ENCODE measurements around the gene ORAI3. TPM values are rescaled to one million over a fixed set of nuclear protein-coding genes. Genes with fewer than 3 reads are reported as not detected.

ORAI3 gene
- total RNA-seq, 2 experiments from 2014 or later: 7.9 to 8.4 TPM

DNA sequence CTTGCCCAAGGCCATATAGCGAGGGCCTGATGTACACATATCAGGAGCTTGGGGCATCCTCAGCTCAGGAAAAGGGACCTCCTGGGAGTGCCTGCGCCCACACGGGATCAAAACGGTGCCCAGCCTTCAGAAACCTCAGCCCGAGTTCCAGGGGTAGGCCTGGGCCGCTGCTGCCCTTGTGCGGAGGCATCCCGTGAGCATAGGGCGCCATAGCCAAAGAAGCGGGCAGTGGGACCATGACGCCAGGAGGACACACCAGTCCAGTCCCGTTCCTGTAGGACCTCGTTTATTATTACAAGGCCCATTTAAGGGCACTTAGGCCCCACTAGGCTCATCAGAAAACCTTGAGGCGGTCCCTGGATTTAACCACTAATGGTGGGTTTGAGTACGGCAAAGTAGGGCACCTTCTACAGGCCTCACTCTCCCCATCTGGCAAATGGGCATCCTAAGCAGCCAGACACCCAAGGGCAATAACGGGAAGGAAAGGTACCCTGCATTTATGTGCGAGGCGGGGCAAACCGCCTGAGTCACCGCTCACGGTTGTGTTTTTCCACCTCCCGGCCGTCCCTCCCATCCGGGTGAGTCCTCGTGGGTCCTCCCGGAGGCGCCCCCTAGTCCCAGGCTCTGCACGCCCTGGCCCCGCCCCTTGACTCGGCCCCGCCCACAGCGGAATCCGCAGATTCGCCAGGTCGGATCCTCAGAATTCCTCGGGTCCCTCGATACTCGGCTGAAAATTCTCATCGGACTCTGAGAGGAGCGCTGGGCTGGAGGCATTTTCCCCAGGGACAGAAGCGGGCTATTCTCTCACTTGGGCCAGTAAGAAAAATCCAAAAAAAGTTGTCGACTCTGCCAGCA, 8.0 kb downstream of the ORAI3 start:
- CTCF ChIA-PET: interaction anchor here (0.5 to 0.9 kb wide), 2 partner anchors 14 to 15 kb away, joined by 3 to 6 read pairs; no protein-coding TSS in a partner anchor
- POLR2A ChIA-PET: interaction anchor here (1.0 kb wide), 1 partner anchor 117 kb away, joined by 3 read pairs; the partner anchor contains the start of genes ZNF646 and ZNF668

DNA sequence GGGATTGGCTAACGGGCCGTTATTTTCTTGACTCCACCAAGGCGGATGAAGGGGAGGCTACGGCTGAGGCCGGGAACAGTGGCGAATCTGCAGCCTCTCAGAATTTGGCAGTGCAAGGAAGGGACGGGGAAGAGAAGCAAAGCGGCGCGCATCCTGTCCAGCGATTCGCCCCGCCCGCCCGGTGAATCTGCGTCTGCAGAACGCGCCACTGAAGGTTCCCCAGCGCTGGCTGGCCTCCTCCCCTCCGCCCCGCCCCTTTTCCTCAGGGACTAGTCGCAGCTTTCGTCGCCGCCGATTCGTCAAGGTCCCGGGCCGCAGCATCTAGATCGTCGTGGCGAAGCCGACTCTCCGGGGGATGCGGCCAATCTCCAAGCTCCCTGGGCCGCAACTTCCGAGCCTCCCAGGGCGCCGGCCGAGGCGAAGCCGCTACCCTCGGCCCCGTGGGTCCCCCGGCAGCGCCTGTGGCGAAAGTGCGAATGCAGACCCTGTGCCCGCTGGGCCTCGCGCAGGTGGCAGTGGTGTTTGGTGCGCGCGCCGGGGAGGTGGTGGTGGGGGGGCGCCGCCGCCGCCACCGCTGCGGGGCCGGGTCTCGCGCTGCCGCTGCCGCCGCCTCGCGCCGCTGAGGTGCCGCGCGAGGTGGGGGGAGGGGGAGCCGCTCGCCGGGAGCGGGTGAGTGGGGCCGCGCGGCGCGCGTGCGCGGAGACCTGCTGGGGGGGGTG, 8.7 kb downstream of the ORAI3 start, which contains the start of gene SETD1A:
TSS of gene SETD1A (plus strand) at position 299 of the 719 bp plus-strand sequence. CDS start 978 bp downstream, outside the sequence.
- ChIA-PET CTCF (interaction anchor here (0.5 kb wide), 1 partner anchor 15 kb away, joined by 6 read pairs; no protein-coding TSS in a partner anchor), POLR2A (interaction anchor here (1.0 kb wide), 1 partner anchor 116 kb away, joined by 3 read pairs; the partner anchor contains the start of genes ZNF646 and ZNF668)

- ChIA-PET POLR2A (interaction anchor here (0.5 to 1.1 kb wide), 5 partner anchors 115 to 308 kb away, joined by 3 to 10 read pairs (median 3); partner anchors contain the start of genes ZNF646 and ZNF668), CTCF (interaction anchor here (0.8 to 0.9 kb wide), 2 partner anchors 27 to 264 kb away, joined by 3 to 5 read pairs; partner anchors contain the start of gene HSD3B7)
These were observed 9.6 kb downstream of the ORAI3 start for GRCh38 chr16:30958175-30959079.

GRCh38 chr16:30961384-30961783, 12.5 kb downstream of the ORAI3 start:
- ChIA-PET POLR2A (no interaction called here), CTCF (interaction anchor here (1.1 kb wide), 1 partner anchor 610 kb away, joined by 3 read pairs; no protein-coding TSS in a partner anchor)

GRCh38 chr16:30963925-30964511, 15.2 kb downstream of the ORAI3 start:
- ChIA-PET CTCF (no interaction called here), POLR2A (no interaction called here)

- ChIA-PET CTCF (interaction anchor here (0.6 kb wide), 1 partner anchor 82 kb away, joined by 3 read pairs; no protein-coding TSS in a partner anchor), POLR2A (interaction anchor here (0.6 kb wide), 1 partner anchor 34 kb away, joined by 3 read pairs; no protein-coding TSS in a partner anchor)
These were observed 15.8 kb downstream of the ORAI3 start for GRCh38 chr16:30964574-30965226.

DNA sequence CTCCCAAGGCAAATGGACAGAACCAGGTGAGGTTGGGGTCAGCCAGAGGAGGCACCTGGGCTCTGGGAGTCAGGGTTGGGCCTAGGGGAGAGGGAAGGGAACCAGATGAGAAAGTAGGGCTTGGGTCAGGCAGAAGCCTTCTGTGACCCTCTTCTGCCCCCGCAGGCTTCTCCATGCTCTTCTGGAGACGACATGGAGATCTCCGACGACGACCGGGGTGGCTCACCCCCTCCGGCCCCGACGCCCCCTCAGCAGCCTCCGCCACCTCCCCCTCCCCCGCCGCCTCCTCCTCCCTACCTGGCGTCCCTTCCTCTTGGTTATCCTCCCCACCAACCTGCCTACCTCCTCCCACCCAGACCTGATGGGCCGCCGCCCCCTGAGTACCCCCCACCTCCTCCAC, 16.6 kb downstream of the ORAI3 start:
- ChIA-PET CTCF (interaction anchor here (2.9 kb wide), 1 partner anchor 12 kb away, joined by 7 read pairs; no protein-coding TSS in a partner anchor), POLR2A (no interaction called here)

DNA sequence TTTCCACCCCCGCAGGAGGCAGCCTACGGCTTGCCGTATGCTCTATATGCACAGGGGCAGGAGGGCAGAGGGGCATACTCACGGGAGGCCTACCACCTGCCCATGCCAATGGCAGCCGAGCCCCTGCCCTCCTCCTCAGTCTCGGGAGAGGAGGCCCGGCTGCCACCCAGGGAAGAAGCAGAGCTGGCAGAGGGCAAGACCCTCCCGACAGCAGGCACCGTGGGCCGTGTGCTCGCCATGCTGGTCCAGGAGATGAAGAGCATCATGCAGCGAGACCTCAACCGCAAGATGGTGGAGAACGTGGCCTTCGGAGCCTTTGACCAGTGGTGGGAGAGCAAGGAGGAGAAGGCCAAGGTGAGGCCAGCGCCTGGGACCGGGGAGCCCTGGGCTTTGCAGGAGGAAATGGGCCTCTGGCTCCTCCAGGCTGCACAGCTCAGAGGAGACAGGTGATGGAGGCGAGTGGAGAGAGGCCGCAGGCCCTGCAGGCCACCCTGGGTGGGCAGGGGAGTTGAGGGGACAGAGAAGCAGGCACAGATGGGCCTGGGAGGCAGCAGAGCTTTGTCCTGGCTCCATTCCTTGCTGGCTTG, 17.3 kb downstream of the ORAI3 start:
- POLR2A ChIA-PET: no interaction called here
- CTCF ChIA-PET: interaction anchor here (2.9 kb wide), 1 partner anchor 12 kb away, joined by 7 read pairs; no protein-coding TSS in a partner anchor

DNA sequence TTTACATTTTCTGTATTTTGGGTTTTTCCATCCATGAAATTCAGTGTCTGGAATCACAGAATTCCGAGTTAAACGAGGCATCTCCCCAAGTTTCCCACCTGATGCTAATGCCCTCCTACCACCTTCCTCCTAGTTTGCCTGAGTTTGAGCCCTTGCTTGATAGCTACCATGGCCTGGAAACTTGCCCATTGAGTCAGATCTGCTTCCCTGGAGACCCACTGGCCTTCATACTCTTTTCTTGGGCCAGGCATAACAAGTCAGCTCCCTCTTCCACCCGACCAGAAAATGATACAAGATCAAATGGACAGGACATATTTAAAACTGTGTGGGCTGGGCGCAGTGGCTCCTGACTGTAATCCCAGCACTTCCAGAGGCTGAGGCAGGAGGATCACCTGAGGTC, 18.9 kb downstream of the ORAI3 start:
- CTCF ChIA-PET: interaction anchor here (2.9 kb wide), 1 partner anchor 14 kb away, joined by 7 read pairs; no protein-coding TSS in a partner anchor
- POLR2A ChIA-PET: no interaction called here

DNA sequence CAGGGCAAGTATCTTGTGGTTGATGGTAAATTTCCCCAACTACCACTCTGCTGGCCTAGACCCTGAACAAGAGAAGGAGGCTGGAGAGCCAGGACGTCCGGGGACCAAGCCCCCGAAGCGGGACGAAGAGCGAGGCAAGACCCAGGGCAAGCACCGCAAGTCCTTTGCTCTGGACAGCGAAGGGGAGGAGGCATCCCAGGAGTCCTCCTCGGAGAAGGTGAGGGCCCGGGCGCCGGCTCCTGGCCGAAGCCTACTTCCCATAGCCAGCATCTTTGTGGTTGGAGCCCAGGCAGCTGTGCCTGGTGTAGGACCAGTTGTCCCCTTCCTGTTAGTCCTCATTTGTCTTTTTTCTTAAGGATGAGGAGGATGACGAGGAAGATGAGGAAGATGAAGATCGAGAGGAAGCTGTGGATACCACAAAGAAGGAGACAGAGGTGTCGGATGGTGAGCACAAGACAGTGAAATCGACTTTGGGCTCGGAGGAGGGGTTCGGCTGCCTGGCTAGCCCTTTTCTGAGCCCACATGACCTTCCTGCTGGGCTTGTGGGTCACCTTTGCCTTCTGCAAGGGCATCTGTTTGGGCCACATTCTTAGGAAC, 20.5 kb downstream of the ORAI3 start:
- CTCF ChIA-PET: interaction anchor here (0.5 to 1.6 kb wide), 2 partner anchors 15 to 68 kb away, joined by 3 to 4 read pairs; no protein-coding TSS in a partner anchor
- POLR2A ChIA-PET: no interaction called here

DNA sequence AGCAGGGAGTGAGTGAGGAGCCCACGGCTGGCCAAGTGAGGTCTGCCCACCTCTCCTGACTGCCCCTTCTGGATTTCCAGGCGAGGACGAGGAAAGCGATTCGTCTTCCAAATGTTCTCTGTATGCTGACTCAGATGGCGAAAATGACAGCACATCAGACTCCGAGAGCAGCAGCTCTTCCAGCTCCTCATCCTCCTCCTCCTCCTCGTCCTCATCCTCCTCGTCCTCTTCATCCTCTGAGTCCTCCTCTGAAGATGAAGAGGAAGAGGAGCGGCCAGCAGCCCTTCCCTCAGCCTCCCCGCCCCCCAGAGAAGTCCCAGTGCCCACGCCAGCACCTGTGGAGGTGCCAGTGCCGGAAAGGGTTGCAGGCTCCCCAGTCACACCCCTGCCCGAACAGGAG, 22.4 kb downstream of the ORAI3 start:
- ChIA-PET CTCF (interaction anchor here (2.4 kb wide), 1 partner anchor 13 kb away, joined by 5 read pairs; the partner anchor contains the start of gene HSD3B7), POLR2A (no interaction called here)

- POLR2A ChIA-PET: no interaction called here
These were observed 24.0 kb downstream of the ORAI3 start for GRCh38 chr16:30972872-30973271.

GRCh38 chr16:30974348-30974747, 25.5 kb downstream of the ORAI3 start:
- CTCF ChIA-PET: interaction anchor here (0.9 kb wide), 1 partner anchor 12 kb away, joined by 5 read pairs; no protein-coding TSS in a partner anchor
- POLR2A ChIA-PET: no interaction called here

More at GRCh38 chr16:30972872-30973271, 24.0 kb downstream of the ORAI3 start:
- CTCF ChIA-PET: interaction anchor here (0.9 to 2.4 kb wide), 4 partner anchors 10 to 31 kb away, joined by 3 to 5 read pairs (median 4); partner anchors contain the start of gene HSD3B7

- CTCF ChIA-PET: no interaction called here
These were observed 27.6 kb downstream of the ORAI3 start for GRCh38 chr16:30976486-30976885.

GRCh38 chr16:30977502-30977901, 28.6 kb downstream of the ORAI3 start:
- ChIA-PET CTCF (interaction anchor here (0.6 kb wide), 1 partner anchor 260 kb away, joined by 3 read pairs; no protein-coding TSS in a partner anchor), POLR2A (no interaction called here)

More at GRCh38 chr16:30976486-30976885, 27.6 kb downstream of the ORAI3 start:
- POLR2A ChIA-PET: no interaction called here

- ChIA-PET POLR2A (no interaction called here), CTCF (no interaction called here)
These were observed 30.5 kb downstream of the ORAI3 start for GRCh38 chr16:30979170-30980022.
